GM18505 (cell line): ENCODE results near the gene TRPV2.

Source experiments
- ATAC-seq: cut with Tn5 transposase; IDR thresholded peaks from one replicate; pipeline ENCODE4 v1.9.1; 2021; ENCODE audit not compliant: unreplicated experiment
- POLR2A ChIP-seq: IDR thresholded peaks from 4 replicates; pipeline ENCODE4 v1.6.1; 2011; ENCODE audit warnings: borderline replicate concordance; ENCODE audit not compliant: insufficient read depth, insufficient read length; ENCODE audit errors: extremely low read depth

The TRPV2 gene

DNA sequence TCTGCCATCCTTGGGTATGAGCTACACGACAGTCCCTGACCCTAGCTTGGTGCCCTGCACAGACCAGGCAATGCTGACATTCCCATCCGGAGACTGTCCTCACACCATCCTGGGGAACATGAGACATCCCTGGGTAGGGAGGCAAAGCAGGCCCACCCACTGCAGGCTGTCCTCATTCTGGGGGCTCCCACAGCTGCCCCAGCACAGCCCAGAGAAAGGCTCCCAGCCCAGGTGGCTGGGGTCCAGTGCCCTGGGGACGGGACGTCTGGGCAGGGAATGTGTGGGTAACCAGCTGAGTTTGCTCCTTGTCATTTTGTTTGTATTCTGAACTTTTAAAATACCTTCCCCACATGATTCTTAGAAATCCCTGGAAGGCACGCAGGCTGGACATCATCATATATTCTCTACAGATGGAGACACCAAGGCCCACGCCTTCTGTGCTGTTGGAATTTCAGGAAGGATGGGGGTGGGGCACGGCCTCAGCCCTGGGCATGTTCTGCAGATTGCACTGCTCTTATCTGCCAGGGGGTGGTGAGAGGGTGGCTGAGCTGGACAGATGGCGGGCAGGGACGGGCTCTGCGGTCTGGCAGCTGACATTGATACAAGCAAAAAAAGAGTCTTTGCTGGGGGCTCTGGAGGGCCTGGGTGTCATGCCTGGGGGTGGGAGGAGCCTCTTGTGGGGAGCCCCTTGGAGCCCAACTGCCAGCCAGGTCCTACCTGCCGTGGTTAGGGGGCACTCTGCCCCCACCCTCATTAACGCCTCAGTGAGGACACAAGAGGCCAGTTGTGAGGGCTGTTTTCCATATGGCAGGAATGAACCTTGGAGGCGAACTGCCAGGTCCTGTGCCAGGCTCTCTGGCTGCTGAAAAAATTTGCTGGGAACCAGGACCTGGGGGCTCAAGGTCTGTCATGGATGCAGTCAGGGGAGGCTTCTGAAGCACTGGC is 48.3 kb downstream of the TRPV2 start:
- no peak for ATAC-seq
- no peak for TF ChIP-seq POLR2A

DNA sequence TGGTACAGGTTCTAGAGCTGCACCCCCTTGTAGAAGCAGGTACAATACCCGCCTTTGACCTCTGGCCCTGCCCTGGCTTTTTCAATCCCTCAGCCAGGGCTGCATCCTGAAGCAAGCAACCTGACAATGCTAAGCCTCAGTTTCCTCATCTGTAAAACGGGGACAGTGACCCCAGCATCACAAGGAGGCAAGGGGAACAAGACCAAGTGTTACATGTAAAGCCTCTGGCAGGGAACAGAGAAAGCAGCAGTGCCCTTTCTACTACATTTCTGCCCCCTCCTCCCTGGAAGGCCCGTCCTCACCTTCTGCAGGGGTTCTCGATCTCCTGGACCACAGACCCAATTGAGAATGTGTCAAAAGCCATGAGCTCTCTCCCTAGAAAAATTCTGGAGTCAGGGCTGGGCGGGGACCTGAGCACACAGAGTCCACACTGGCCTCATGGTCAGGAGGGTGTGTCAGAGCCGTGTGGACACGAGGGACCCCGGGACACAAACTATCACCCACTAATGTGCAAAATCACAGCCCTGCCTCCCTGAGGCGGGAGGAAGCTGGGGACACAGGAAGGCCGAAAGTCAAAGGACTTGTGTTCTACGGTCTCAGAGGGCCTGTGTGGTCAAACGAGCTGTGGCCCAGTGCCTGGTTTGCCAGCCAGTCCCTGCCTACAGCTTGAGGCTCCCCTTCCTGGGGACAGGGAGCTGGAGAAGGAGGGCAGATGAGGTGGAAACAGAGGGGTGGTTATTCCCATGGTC is 49.1 kb downstream of the TRPV2 start:
- ATAC-seq = no peak
- no peak for TF ChIP-seq POLR2A

DNA sequence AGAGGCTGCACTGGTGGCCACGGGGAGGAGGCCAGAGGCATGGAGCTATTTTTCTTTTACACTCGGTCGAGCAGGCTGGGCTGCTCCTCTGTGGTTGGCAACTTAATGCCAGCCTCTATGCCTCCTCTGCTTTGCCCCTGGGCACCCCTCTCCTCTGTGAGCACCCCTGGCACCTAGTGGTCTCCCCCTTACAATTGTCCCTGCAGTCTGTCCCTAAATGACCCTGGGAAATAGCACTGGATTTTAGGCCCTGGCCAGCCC is 49.6 kb downstream of the TRPV2 start:
- no peak for TF ChIP-seq POLR2A

DNA sequence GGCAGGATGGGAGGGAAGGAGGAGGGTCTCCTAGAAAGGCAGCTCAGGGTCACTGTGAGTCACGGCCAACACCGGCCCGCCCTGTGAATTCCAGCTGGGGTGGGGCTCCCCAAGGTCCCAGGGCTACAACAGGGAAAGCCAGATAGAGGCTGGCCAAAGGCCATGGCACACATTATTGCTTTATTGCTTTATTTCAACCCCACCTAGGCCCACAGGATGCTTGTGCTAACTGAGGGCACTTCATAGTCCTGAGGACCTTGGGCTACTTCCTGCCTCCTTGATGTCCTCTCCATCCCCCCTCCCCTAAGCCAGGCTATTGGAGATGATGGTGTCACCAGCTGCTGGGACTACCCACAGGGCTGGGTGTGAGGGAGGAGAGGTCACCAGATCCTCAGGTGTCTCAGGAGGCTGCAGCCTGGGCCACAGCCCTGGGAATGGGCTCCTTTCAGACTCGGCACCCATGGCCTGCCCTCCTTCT is 50.5 kb downstream of the TRPV2 start:
- no peak for ATAC-seq
- TF ChIP-seq POLR2A = no peak

More for the DNA sequence above, 49.6 kb downstream of the TRPV2 start:
- no peak for ATAC-seq

DNA sequence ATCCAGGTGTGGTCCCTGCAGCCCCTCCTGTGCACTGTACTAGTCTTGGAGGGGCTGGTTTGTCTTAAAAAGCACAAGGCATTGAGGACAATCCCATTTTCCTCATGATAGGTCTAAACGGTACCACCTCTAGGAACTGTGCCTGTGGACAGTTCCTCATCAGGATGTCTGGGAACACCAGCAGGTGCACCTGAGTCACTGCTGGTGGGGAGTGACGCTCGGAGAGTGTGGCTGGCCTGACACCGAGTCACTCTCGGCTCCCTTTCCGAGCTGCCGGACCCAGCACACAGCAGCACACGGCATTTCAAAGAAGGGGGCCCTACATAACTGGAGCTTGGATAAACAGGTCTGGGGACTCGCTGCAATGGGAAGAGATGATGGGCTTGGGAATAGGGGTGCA is 51.0 kb downstream of the TRPV2 start:
- no peak for ATAC-seq
- no peak for TF ChIP-seq POLR2A

DNA sequence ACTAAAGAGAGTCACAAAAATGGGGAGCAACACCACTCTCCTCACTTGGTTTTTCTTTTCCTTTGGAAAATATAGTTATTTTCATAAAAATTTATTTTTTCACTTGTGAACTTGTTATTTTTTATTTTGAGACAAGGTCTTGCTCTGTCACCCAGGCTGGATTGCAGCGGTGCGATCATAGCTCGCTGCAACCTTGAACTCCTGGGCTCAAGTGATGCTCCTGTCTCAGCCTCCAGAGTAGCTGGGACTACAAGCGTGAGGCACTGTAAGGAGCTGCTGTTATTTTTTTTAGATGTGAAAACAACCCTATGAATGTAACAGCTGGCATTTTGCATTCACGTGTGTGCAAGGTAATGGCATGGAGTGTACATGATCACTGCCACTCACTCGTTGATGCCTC is 51.7 kb downstream of the TRPV2 start:
- no peak for ATAC-seq
- TF ChIP-seq POLR2A = no peak

DNA sequence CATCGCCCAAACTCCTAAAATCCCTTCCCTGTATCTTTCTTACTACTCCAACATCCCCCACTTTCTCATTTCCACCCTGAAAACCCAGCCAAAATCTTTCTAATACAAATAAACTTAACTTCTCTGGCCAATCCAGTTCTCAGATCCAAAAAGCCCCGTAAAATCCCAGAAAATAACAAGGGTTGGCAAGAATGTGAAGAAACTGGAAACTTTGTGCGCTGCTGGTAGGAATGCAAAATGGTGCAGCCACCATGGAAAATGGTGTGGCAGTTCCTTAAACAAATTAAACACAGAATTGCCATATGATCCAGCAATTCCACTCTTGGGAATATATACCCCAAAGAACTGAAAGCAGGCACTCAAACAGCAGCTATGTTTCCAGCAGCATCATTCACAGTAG is 52.5 kb downstream of the TRPV2 start:
- no peak for TF ChIP-seq POLR2A
- ATAC-seq = no peak

DNA sequence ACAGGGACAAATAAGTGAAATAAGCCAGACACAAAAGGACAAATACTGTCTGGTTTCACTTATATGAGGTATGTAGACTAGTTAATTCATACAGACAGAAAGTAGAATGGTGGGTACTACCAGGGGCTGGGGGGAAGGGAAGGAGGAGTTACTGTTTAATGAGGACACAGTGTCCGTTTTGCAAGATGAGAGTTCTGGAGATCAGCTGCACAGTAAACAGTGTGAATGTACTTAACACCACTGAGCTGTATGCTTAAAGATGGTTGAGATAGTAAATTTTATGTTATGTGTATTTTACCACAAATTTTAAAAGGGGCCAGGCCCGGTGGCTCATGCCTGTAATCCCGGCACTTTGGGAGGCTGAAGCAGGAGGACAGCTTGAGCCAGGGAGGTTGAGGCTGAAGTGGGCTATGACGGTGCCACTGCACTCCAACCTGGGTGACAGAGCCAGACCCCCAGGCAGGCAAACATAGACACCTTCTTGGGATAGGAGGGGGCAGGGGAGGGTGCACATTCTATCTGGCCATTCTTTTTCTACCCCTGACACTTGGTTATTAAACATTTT is 53.1 kb downstream of the TRPV2 start:
- no peak for TF ChIP-seq POLR2A

DNA sequence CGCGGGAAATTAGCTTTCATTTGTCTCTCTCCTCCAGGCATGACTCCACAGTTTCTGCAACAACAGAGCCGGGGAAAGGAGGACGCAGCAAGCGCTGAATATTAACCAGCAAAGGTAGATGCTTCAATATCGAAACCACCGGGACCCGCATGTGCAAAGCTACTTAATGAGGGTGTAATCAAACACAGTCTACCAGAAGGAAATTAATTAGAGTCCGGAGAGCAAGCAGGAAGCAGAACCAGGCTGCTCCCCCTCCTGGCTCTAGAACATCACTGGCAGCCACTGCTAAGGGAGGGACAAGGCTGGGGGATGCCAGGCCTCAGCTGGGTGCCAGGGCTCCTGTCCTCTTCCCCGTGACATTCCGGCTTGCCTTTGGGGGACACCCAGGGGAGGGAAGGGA is 54.9 kb downstream of the TRPV2 start:
- no peak for ATAC-seq
- no peak for TF ChIP-seq POLR2A

More for the DNA sequence above, 53.1 kb downstream of the TRPV2 start:
- ATAC-seq = no peak

DNA sequence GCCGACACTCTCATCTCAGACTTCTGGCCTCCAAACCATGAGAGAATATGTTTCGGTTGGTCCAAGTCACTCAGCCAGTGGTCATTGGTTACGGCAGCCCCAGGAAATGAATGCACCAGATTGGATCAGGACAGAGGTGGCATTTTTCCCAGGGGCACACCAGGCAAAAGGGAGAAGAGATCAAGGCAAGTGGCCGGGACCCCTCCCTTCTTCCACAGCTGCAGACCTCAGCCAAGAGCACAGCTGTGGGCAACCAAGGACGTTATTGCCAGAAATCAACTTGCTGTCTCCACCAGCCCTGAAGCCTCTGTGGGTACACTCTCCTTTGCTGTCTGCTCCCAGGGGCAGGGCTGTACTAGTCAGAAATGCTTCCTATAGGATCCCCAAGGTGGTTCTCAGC is 55.9 kb downstream of the TRPV2 start:
- ATAC-seq = no peak
- TF ChIP-seq POLR2A = no peak

DNA sequence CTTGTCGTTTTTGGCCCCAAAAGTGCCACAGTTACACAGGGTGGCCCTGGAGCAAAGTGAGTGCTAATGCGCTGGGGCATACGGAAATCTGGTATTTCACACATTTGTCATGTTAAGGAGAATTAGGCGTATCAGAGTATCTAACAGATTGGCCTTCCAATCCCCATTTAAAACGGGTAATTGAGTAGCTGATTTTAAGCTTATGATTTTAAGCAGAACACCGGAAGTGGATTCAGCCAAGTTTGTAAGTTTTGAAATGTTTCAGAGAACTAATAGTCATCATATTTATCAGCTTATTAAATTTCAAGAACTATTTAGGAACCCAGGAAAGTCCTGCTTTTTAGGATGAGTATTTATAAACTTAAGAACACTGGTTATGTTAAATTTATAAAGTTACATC is 57.2 kb downstream of the TRPV2 start:
- ATAC-seq = no peak
- TF ChIP-seq POLR2A = no peak

DNA sequence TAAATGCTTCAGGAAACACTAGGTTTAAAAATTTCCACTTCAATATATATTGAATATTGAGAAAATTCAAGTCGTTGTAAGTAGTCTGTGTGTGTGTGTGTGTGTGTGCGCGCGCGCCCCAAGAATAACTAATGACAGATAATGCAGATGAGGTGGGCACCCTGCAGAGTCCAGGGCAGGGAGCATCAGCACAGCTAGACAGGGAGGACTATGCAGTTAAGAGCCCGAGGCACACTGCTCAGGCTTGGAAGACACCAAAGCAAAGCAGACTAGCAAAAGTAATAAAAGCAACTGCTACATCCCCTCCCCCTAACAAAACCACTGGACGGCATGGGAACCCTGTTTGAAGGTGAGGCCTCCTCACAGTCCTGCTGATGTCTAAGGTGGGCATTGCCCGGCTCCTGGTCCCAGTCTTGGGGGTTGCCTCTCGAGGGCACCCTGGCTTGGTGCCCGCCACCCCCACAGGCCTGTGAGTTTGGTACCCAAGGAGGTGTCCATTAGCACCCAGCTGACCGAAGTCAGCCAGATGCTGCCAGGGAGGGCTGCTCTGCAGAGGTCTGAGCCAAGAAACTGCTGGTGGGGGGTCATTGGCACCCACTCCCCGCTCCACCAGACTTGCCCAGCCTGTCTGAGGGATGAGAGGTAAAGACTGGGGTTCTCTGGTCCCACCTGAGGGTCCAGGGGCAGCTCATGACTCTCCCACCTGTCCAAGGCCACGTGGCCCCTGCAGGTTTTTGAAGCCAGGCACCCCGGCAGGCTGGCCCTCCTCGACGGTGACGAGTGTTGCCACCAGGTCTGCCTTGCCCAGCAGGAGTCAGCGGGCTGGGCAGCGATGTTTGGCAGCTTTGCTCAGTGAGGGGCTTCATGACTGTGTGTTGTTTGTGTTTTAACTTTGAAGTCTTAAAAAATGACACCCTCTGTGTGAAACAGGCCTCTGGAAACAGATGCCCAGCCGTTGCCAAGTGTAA is 58.0 kb downstream of the TRPV2 start:
- TF ChIP-seq POLR2A = no peak
- ATAC-seq = no peak
